ENCODE measurements around the gene TRPM2.

Gene TRPM2

GRCh38 chr21:44486302-44486701, 132.9 kb downstream of the TRPM2 start:
- no peak for DNase-seq (ENCODE audit: low read depth)
- no peak for TF ChIP-seq POLR2A (IDR thresholded peaks at IDR 0.05; ENCODE audit: extremely low read depth, insufficient read length)
- TF ChIP-seq MAX (IDR thresholded peaks at IDR 0.05; ENCODE audit: low read depth, low read length), result no peak
- TF ChIP-seq MYC (IDR thresholded peaks at IDR 0.05; ENCODE audit: low read depth, low read length), result no peak
- TF ChIP-seq, protein P1, sequence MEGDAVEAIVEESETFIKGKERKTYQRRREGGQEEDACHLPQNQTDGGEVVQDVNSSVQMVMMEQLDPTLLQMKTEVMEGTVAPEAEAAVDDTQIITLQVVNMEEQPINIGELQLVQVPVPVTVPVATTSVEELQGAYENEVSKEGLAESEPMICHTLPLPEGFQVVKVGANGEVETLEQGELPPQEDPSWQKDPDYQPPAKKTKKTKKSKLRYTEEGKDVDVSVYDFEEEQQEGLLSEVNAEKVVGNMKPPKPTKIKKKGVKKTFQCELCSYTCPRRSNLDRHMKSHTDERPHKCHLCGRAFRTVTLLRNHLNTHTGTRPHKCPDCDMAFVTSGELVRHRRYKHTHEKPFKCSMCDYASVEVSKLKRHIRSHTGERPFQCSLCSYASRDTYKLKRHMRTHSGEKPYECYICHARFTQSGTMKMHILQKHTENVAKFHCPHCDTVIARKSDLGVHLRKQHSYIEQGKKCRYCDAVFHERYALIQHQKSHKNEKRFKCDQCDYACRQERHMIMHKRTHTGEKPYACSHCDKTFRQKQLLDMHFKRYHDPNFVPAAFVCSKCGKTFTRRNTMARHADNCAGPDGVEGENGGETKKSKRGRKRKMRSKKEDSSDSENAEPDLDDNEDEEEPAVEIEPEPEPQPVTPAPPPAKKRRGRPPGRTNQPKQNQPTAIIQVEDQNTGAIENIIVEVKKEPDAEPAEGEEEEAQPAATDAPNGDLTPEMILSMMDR (IDR thresholded peaks at IDR 0.05; ENCODE audit: low read depth, low read length), result no peak
- no peak overlapping the region for H3K4me3 ChIP-seq (ENCODE audit: low read depth, low read length)

DNA sequence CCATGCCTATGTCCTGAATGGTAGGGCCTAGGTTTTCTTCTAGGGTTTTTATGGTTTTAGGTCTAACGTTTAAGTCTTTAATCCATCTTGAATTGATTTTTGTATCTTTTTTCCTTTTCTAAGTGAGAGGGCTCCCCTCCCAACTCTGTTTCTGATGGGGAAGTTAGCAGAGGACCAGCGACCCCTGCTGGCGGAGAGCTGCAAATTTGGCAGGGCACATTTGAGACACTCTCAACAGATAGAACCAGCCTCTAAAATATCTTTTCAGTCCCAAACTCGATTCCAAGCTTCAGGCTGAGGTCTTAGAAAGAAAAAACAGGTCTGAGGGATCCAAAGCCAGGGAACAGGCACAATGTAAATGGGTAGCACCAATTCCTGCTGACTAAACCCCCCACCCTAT, 134.4 kb downstream of the TRPM2 start:
- TF ChIP-seq, protein P1 (IDR thresholded peaks at IDR 0.05; ENCODE audit: low read depth, low read length), result peak; percentile 64
- no peak for TF ChIP-seq MYC (IDR thresholded peaks at IDR 0.05; ENCODE audit: low read depth, low read length)
- peak; percentile 56 for DNase-seq (ENCODE audit: low read depth)
- H3K4me3 ChIP-seq (ENCODE audit: low read depth, low read length), result no peak overlapping the region

- no peak for TF ChIP-seq MYC (IDR thresholded peaks at IDR 0.05; ENCODE audit: low read depth, low read length)
- TF ChIP-seq, protein P1 (IDR thresholded peaks at IDR 0.05; ENCODE audit: low read depth, low read length), result peak; percentile 29
- TF ChIP-seq POLR2A (IDR thresholded peaks at IDR 0.05; ENCODE audit: extremely low read depth, insufficient read length), result no peak
- TF ChIP-seq MAX (IDR thresholded peaks at IDR 0.05; ENCODE audit: low read depth, low read length), result no peak
- no peak overlapping the region for H3K4me3 ChIP-seq (ENCODE audit: low read depth, low read length)
- no peak for DNase-seq (ENCODE audit: low read depth)
Measured at GRCh38 chr21:44489962-44490361, 136.5 kb downstream of the TRPM2 start.

- no peak overlapping the region for H3K4me3 ChIP-seq (ENCODE audit: low read depth, low read length)
- no peak for DNase-seq (ENCODE audit: low read depth)
- TF ChIP-seq POLR2A (IDR thresholded peaks at IDR 0.05; ENCODE audit: extremely low read depth, insufficient read length) (no peak), MYC (IDR thresholded peaks at IDR 0.05; ENCODE audit: low read depth, low read length) (no peak)
Measured at GRCh38 chr21:44490405-44490804, 137.0 kb downstream of the TRPM2 start.

- no peak for TF ChIP-seq POLR2A (IDR thresholded peaks at IDR 0.05; ENCODE audit: extremely low read depth, insufficient read length)
- no peak for TF ChIP-seq MAX (IDR thresholded peaks at IDR 0.05; ENCODE audit: low read depth, low read length)
- H3K4me3 ChIP-seq (ENCODE audit: low read depth, low read length), result no peak overlapping the region
- no peak for DNase-seq (ENCODE audit: low read depth)
Measured at GRCh38 chr21:44490816-44491215, 137.4 kb downstream of the TRPM2 start.

Data from NB4 (cell line).